Stimulated activated CD8-positive, alpha-beta memory T cell treated with anti-CD3 and anti-CD28 coated beads, Interleukin-12 subunit alpha, Interleukin-12 subunit beta, amount 100 ng/mL, for 1 hour (primary cell): Measurements from ENCODE around the gene RAD51C.
"Not testable (repeated sequence)": the region's sequence is repeated elsewhere in the genome, so short reads cannot be mapped to it uniquely, and the experiment has no call there.

ENCODE experiments used
- DNase-seq: peaks from one replicate; pipeline ENCODE4 v3.0.0-alpha.2; 2020; ENCODE audit warnings: low read depth

RAD51C gene

GRCh38 chr17:58741121-58741625 lies 48.8 kb downstream of the RAD51C start:
- no peak for DNase-seq

- DNase-seq = no peak
Observed at GRCh38 chr17:58747674-58748073, 55.3 kb downstream of the RAD51C start.

- DNase-seq = not testable (repeated sequence)
Observed at GRCh38 chr17:58749627-58750026, 57.2 kb downstream of the RAD51C start.

- no peak for DNase-seq
Observed at GRCh38 chr17:58753026-58753425, 60.6 kb downstream of the RAD51C start.

- no peak for DNase-seq
Observed at GRCh38 chr17:58755269-58755576, 62.8 kb downstream of the RAD51C start.

GRCh38 chr17:58755577-58756245 lies 63.3 kb downstream of the RAD51C start, which contains the start of gene PPM1E:
PPM1E (plus strand) TSS chr17:58755854.
- peak; percentile 6 for DNase-seq

- no peak for DNase-seq
Observed at GRCh38 chr17:58756246-58757161, 64.1 kb downstream of the RAD51C start.

GRCh38 chr17:58757162-58757613 lies 64.8 kb downstream of the RAD51C start:
- DNase-seq = no peak

GRCh38 chr17:58758890-58759289 lies 66.5 kb downstream of the RAD51C start:
- DNase-seq = no peak

- no peak for DNase-seq
Observed at GRCh38 chr17:58759522-58759921, 67.1 kb downstream of the RAD51C start.

- DNase-seq = no peak
Observed at GRCh38 chr17:58760248-58760647, 67.8 kb downstream of the RAD51C start.

GRCh38 chr17:58763263-58763662 lies 70.9 kb downstream of the RAD51C start:
- no peak for DNase-seq

GRCh38 chr17:58764373-58764772 lies 72.0 kb downstream of the RAD51C start:
- no peak for DNase-seq

- DNase-seq = not testable (repeated sequence)
Observed at GRCh38 chr17:58778482-58778881, 86.1 kb downstream of the RAD51C start.

GRCh38 chr17:58779446-58779845 lies 87.0 kb downstream of the RAD51C start:
- no peak for DNase-seq

GRCh38 chr17:58783380-58783779 lies 91.0 kb downstream of the RAD51C start:
- DNase-seq = no peak

- DNase-seq = no peak
Observed at GRCh38 chr17:58785097-58785496, 92.7 kb downstream of the RAD51C start.
